GM21360 (cell line): ENCODE results near the gene COA5.

Experiments used
- ATAC-seq: cut with Tn5 transposase; IDR thresholded peaks from one replicate; pipeline ENCODE4 v1.9.1; 2021; ENCODE audit warnings: mild to moderate bottlenecking, moderate library complexity; ENCODE audit not compliant: unreplicated experiment

Gene COA5

GRCh38 chr2:98554116-98554861 lies 54.0 kb downstream of the COA5 start:
- ATAC-seq = no peak

DNA sequence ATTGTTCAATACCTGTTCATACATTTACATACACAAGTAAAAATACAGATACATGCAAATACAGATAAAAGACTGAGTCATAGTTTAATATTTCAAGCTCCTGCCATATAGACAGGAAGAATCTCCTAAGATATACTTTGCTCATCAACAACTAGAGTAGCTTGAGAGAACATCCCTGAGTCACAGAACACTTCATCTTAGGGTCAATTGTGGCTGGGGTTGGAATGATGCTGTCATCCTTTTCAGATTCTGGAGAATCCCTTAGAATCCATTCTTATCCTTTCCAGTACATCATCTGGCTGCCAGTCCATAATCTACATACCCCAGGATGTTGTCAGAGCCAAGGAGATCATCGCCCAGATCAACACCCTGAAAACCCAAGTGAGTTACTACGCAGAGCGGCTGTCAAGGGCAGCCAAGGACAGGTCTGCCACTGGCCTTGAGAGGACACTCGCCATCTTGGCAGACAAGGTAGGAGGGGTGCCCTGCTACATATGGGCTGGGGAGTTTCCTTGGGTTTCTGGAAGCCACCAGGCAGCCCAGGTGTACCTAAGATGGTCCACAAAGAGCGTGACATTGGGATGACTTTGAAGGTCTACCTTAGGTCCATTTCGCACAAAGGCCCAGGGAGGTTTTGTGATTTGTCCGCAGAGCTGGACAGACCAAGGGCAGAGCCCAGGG lies 55.7 kb downstream of the COA5 start:
- no peak for ATAC-seq

GRCh38 chr2:98551316-98551715 lies 57.0 kb downstream of the COA5 start:
- no peak for ATAC-seq

DNA sequence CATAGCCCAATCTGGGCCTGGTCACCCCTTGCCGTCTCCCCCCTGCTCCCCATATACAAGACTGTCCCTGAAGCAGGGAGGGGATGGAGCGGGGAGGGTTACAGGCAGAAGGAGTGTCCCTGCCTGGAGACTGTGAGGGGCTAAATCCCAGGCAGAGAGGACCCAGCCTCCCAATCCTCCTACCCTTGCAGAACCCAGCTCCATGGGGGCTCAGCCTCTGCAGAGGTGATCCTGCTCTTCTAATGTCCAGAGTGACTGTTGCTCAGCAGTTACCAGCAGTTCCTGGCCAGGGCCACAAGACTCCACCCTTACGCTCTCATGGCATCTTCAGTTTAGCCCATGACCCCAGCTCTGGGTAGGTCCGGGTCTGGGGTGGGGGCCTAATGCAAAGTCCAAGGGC lies 58.1 kb downstream of the COA5 start:
- ATAC-seq = no peak
